ENCODE results near the gene FOXP1. TPM values are rescaled to one million over a fixed set of nuclear protein-coding genes. Genes with fewer than 3 reads are reported as not detected.

The FOXP1 gene
- total RNA-seq, 1 donor from 2014 or later, result 27.3 TPM

GRCh38 chr3:71099997-71100719 is 483.4 kb downstream of the FOXP1 start:
- Histone ChIP-seq H3K9ac (no peak overlapping the region), H3K4me3 (no peak overlapping the region), H4K20me1 (ENCODE audit: low read depth) (no peaks in the 10 kb centered on the region), H2AFZ (replicated peaks) (no peak overlapping the region), H3K79me2 (ENCODE audit: low read depth) (no peaks in the 10 kb centered on the region), H3K9me3 (ENCODE audit: low read depth) (no peaks in the 10 kb centered on the region), H3K36me3 (no peaks in the 10 kb centered on the region), H3K27ac (no peak overlapping the region), H3K27me3 (no peaks in the 10 kb centered on the region), H3F3A (ENCODE audit: low read depth) (no peaks in the 10 kb centered on the region), H3K4me2 (no peak overlapping the region), H3K4me1 (no peaks in the 10 kb centered on the region)
- TF ChIP-seq EZH2 (IDR thresholded peaks at IDR 0.05) (no peak), EZH2phosphoT487 (IDR thresholded peaks at IDR 0.05) (no peak), CTCF (IDR thresholded peaks at IDR 0.05) (no peak)
- H3K9me3 Mint-ChIP-seq, result peaks cover 3% of the 10 kb centered on the region
- DNase-seq (ENCODE audit: low spot score), result no peak
- H3K36me3 Mint-ChIP-seq, result peaks cover 3% of the 10 kb centered on the region
- H3K27ac Mint-ChIP-seq, result no peak overlapping the region
- no peak overlapping the region for H3K4me3 Mint-ChIP-seq
- H3K4me1 Mint-ChIP-seq, result peaks cover 45% of the 10 kb centered on the region
- no peaks in the 10 kb centered on the region for H3K27me3 Mint-ChIP-seq (ENCODE audit: insufficient read depth, low read depth)

GRCh38 chr3:71097557-71097956 is 486.0 kb downstream of the FOXP1 start:
- peaks cover 3% of the 10 kb centered on the region for H3K9me3 Mint-ChIP-seq
- H3F3A ChIP-seq (ENCODE audit: low read depth), result no peaks in the 10 kb centered on the region
- peaks cover 26% of the 10 kb centered on the region for H3K4me1 Mint-ChIP-seq
- H2AFZ ChIP-seq (replicated peaks), result no peak overlapping the region
- H3K36me3 Mint-ChIP-seq, result peaks cover 4% of the 10 kb centered on the region
- H3K9me3 ChIP-seq (ENCODE audit: low read depth), result no peaks in the 10 kb centered on the region
- H3K4me1 ChIP-seq, result no peaks in the 10 kb centered on the region
- no peaks in the 10 kb centered on the region for H4K20me1 ChIP-seq (ENCODE audit: low read depth)
- no peak for TF ChIP-seq EZH2 (IDR thresholded peaks at IDR 0.05)
- no peak for TF ChIP-seq CTCF (IDR thresholded peaks at IDR 0.05)
- no peak for TF ChIP-seq EZH2phosphoT487 (IDR thresholded peaks at IDR 0.05)
- no peak overlapping the region for H3K4me3 ChIP-seq
- no peaks in the 10 kb centered on the region for H3K27me3 ChIP-seq
- no peak overlapping the region for H3K4me3 Mint-ChIP-seq
- no peaks in the 10 kb centered on the region for H3K36me3 ChIP-seq
- no peaks in the 10 kb centered on the region for H3K27me3 Mint-ChIP-seq (ENCODE audit: insufficient read depth, low read depth)
- no peak overlapping the region for H3K4me2 ChIP-seq
- H3K27ac ChIP-seq, result no peak overlapping the region
- no peaks in the 10 kb centered on the region for H3K79me2 ChIP-seq (ENCODE audit: low read depth)
- H3K27ac Mint-ChIP-seq, result no peak overlapping the region
- DNase-seq (ENCODE audit: low spot score), result no peak
- H3K9ac ChIP-seq, result no peak overlapping the region

- H3K79me2 ChIP-seq (ENCODE audit: low read depth), result no peaks in the 10 kb centered on the region
- Mint-ChIP-seq H3K9me3 (peaks cover 3% of the 10 kb centered on the region), H3K36me3 (peaks cover 4% of the 10 kb centered on the region)
Observed at GRCh38 chr3:71095511-71096291, 487.8 kb downstream of the FOXP1 start.

More at GRCh38 chr3:71095511-71096291, 487.8 kb downstream of the FOXP1 start:
- no peak overlapping the region for H3K9ac ChIP-seq
- H3K27ac Mint-ChIP-seq, result no peak overlapping the region
- no peak overlapping the region for H2AFZ ChIP-seq (replicated peaks)
- no peaks in the 10 kb centered on the region for H3K27me3 Mint-ChIP-seq (ENCODE audit: insufficient read depth, low read depth)
- no peak overlapping the region for H3K4me3 ChIP-seq
- H3F3A ChIP-seq (ENCODE audit: low read depth), result no peaks in the 10 kb centered on the region
- no peak overlapping the region for H3K4me3 Mint-ChIP-seq
- no peaks in the 10 kb centered on the region for H3K27me3 ChIP-seq
- no peaks in the 10 kb centered on the region for H3K9me3 ChIP-seq (ENCODE audit: low read depth)
- no peak overlapping the region for H3K4me2 ChIP-seq
- no peaks in the 10 kb centered on the region for H3K4me1 ChIP-seq
- H4K20me1 ChIP-seq (ENCODE audit: low read depth), result no peaks in the 10 kb centered on the region
- DNase-seq (ENCODE audit: low spot score), result no peak
- no peaks in the 10 kb centered on the region for H3K36me3 ChIP-seq
- no peak overlapping the region for H3K27ac ChIP-seq
- H3K4me1 Mint-ChIP-seq, result peaks cover 9% of the 10 kb centered on the region
- TF ChIP-seq EZH2 (IDR thresholded peaks at IDR 0.05), result no peak
- TF ChIP-seq CTCF (IDR thresholded peaks at IDR 0.05), result no peak
- no peak for TF ChIP-seq EZH2phosphoT487 (IDR thresholded peaks at IDR 0.05)

All from neural progenitor cell (in vitro differentiated cells).